Chondrocyte (in vitro differentiated cells): Measurements from ENCODE around the gene NOP9. TPM values are rescaled to one million over a fixed set of nuclear protein-coding genes. Genes with fewer than 3 reads are reported as not detected.
A peak's percentile ranks its signal among the peaks of the same experiment; 100 is the strongest.
"Not testable (repeated sequence)": the region's sequence is repeated elsewhere in the genome, so short reads cannot be mapped to it uniquely, and the experiment has no call there.

ENCODE experiments used
- DNase-seq: peaks from one replicate; pipeline ENCODE4 v3.0.0; 2021; ENCODE audit warnings: mixed read lengths, low spot score
- H3K27ac Mint-ChIP-seq: one replicate; pipeline ENCODE4 v1.8.0; 2021; ENCODE audit warnings: mild to moderate bottlenecking, moderate library complexity, mixed read lengths; ENCODE audit not compliant: unreplicated experiment
- H3K27me3 Mint-ChIP-seq: 2 replicates; pipeline ENCODE4 v1.8.0; 2021; ENCODE audit warnings: low read depth, mixed read lengths
- H3K36me3 Mint-ChIP-seq: 2 replicates; pipeline ENCODE4 v1.8.0; 2021; ENCODE audit warnings: low read depth, mixed read lengths
- H3K4me1 Mint-ChIP-seq: 2 replicates; pipeline ENCODE4 v1.8.0; 2021; ENCODE audit warnings: low read depth, mild to moderate bottlenecking, mixed read lengths
- H3K4me3 Mint-ChIP-seq: one replicate; pipeline ENCODE4 v1.8.0; 2021; ENCODE audit warnings: mild to moderate bottlenecking, moderate library complexity, mixed read lengths; ENCODE audit not compliant: unreplicated experiment
- H3K9me3 Mint-ChIP-seq: 2 replicates; pipeline ENCODE4 v1.8.0; 2021; ENCODE audit warnings: low read depth, mixed read lengths
- total RNA-seq: library from RNA; stranded (reverse); gene quantifications from 3 replicates; pipeline ENCODE4 v1.2.1, GENCODE V29; 2021
- TF ChIP-seq, protein P1 (sequence below): fragments of 200-600 bp; sonication (generic); IDR thresholded peaks from 2 replicates; pipeline ENCODE4 v1.5.0; 2021; ENCODE audit warnings: antibody characterized with exemption, mild to moderate bottlenecking, moderate library complexity

The NOP9 gene
- total RNA-seq, 1 donor from 2014 or later: 19.4 TPM

DNA sequence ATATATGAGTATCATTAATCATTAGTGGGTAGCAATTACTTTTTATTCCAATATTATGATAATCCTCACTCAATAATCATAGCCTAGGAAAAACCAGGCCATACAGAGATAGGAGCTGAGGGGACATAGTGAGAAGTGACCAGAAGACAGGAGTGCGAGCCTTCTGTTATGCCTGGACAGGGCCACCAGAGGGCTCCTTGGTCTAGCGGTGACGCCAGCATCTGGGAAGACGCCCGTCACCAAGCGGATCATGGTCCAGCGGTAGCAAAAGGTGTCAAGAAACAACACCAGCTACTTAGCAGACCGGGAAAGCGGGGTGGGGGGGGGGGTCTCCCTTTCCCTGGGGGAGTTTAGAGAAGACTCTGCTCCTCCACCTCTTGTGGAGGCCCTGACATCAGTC is 28.3 kb downstream of the NOP9 start:
- DNase-seq, H3K9me3 Mint-ChIP-seq, H3K27ac Mint-ChIP-seq, H3K4me1 Mint-ChIP-seq, H3K27me3 Mint-ChIP-seq, H3K4me3 Mint-ChIP-seq, H3K36me3 Mint-ChIP-seq: not testable (repeated sequence)
- TF ChIP-seq, protein P1, sequence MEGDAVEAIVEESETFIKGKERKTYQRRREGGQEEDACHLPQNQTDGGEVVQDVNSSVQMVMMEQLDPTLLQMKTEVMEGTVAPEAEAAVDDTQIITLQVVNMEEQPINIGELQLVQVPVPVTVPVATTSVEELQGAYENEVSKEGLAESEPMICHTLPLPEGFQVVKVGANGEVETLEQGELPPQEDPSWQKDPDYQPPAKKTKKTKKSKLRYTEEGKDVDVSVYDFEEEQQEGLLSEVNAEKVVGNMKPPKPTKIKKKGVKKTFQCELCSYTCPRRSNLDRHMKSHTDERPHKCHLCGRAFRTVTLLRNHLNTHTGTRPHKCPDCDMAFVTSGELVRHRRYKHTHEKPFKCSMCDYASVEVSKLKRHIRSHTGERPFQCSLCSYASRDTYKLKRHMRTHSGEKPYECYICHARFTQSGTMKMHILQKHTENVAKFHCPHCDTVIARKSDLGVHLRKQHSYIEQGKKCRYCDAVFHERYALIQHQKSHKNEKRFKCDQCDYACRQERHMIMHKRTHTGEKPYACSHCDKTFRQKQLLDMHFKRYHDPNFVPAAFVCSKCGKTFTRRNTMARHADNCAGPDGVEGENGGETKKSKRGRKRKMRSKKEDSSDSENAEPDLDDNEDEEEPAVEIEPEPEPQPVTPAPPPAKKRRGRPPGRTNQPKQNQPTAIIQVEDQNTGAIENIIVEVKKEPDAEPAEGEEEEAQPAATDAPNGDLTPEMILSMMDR: peak; percentile 80

DNA sequence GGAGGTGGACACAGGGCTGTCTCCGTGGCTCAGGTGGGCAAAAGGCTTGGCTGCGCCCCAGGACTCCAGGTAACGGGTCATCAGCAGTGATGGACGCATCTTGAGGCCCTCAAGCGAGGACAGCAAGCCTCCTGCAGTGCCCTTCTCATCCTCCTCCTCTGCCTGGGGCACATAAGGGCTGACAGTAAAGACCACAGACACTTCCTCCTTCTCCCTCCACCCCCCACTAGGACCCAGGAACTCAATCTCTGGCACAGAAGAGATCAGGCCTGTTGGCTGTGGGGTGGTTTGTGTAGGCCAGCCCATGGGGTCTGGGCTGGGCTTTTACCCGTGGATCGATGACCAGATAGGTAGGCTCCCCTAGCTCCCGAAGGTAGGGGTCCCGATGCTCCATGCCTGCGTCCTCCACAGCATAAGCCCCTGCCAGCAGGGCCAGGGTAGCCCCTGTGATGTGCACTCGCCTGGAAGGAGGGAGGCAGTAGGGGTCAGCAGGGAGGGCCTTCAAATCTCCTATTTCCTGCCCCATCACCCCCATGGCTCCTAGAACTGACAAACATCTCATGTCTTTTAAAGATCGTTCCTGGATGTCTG is 29.5 kb downstream of the NOP9 start:
- TF ChIP-seq, protein P1: no peak
- H3K4me3 Mint-ChIP-seq: no peak overlapping the region
- DNase-seq: no peak

DNA sequence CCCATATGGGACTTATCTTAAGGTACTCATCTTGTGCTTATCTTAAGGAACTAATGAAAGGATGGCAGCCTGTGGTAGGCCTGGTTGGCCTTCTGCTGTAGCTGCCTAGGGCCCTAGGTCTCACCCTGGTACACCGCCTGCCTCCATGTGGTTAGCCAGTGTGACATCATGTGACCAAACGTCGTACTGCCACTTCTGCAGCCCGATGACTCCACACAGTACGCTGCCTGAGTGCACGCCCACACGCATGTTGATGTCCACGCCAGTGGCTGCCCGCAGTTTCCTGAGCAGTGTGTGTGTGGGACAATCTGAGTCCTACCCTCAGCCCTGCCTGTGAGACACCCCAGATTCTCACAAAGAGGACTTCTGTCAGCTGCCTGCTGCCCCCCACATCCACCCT is 30.1 kb downstream of the NOP9 start:
- TF ChIP-seq, protein P1: no peak
- Mint-ChIP-seq H3K36me3 (no peaks in the 10 kb centered on the region), H3K4me3 (no peak overlapping the region), H3K9me3 (no peaks in the 10 kb centered on the region), H3K4me1 (peaks cover 19% of the 10 kb centered on the region), H3K27ac (no peak overlapping the region), H3K27me3 (peaks cover 3% of the 10 kb centered on the region)
- DNase-seq: no peak

More for the DNA sequence above, 29.5 kb downstream of the NOP9 start:
- H3K36me3 Mint-ChIP-seq: no peaks in the 10 kb centered on the region
- no peak overlapping the region for H3K27ac Mint-ChIP-seq
- H3K9me3 Mint-ChIP-seq: no peaks in the 10 kb centered on the region
- peaks cover 3% of the 10 kb centered on the region for H3K27me3 Mint-ChIP-seq
- H3K4me1 Mint-ChIP-seq: peaks cover 17% of the 10 kb centered on the region

DNA sequence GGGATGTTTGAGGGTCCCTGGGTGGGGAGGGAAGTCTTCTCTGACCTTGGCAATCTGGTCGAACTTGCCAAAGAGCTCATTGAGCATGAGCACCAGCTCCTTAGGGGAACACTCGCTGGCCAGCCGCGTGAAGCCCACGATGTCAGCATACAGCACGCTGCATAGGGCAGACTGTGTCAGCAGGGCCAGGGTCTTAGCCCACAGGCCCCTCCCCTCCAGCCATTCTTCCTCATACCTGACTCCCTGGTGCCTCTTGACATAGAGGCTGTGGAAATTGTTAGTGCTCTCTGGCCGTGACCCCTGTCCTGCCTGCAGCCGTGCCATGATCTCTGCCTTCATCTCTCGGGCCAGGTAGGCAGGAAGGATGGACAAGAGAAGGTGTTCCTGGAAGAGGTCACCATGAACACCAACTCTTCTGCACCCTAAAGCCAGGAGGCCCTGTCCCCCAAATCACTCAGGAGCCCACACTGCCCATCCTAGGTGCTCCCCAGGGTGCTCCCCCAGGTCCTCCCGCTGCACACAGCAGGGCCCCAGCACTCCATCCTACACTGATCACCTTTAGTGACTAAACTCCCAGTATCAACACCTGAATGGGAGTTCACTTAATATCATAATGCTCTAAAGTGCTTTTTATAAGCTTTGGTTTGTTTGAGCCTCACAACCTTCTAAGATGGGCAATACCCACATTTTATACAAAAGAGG is 31.5 kb downstream of the NOP9 start:
- Mint-ChIP-seq H3K27ac (no peak overlapping the region), H3K27me3 (peaks cover 5% of the 10 kb centered on the region), H3K4me1 (peaks cover 31% of the 10 kb centered on the region), H3K9me3 (no peaks in the 10 kb centered on the region), H3K36me3 (no peaks in the 10 kb centered on the region), H3K4me3 (no peak overlapping the region)
- DNase-seq: no peak
- TF ChIP-seq, protein P1: no peak

DNA sequence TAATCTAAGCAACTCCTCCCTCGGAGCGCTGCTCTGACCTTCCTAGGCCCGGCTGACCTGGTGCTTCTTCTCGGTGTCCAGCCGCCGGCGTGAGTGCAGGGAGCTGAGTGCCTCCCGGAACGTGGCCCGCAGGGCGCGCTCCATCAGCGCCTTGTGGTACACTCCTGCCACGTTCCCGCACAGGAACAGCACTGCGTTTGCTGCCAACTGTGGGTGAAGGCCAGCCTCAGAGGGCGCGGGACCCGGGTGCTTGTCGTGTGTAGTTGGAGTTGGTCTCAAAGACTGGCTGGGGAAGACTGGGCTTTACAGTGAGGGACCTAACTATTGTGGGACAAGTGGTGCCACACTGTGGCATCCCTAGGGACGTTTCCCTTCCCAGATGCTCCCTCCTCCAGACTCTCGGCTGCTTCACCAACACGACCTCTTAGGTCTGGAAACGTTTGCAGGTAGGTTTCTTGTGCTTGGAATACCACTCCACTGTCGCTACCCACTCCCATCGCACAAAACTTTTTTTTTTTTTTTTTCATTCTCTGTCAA is 32.1 kb downstream of the NOP9 start:
- Mint-ChIP-seq H3K36me3 (no peaks in the 10 kb centered on the region), H3K27ac (no peak overlapping the region), H3K4me3 (no peak overlapping the region), H3K4me1 (peaks cover 33% of the 10 kb centered on the region), H3K9me3 (no peaks in the 10 kb centered on the region), H3K27me3 (peaks cover 5% of the 10 kb centered on the region)
- DNase-seq: no peak
- TF ChIP-seq, protein P1: no peak
